Measurements from ENCODE around the gene CRTAP.
"Not testable (repeated sequence)": the region's sequence is repeated elsewhere in the genome, so short reads cannot be mapped to it uniquely, and the experiment has no call there.

The CRTAP gene

GRCh38 chr3:33099701-33100100 is 14.1 kb upstream of the CRTAP start:
- no peak for DNase-seq (ENCODE audit: low read depth in 2 of 2)

GRCh38 chr3:33100229-33100628 is 13.6 kb upstream of the CRTAP start:
- no peak for DNase-seq (ENCODE audit: low read depth in 2 of 2)

- DNase-seq (ENCODE audit: low read depth in 2 of 2): no peak
Observed at GRCh38 chr3:33103034-33103433, 10.8 kb upstream of the CRTAP start.

GRCh38 chr3:33103480-33103879 is 10.3 kb upstream of the CRTAP start:
- no peak for DNase-seq (ENCODE audit: low read depth in 2 of 2)

- no peak for DNase-seq (ENCODE audit: low read depth in 2 of 2)
Observed at GRCh38 chr3:33104803-33105202, 9.0 kb upstream of the CRTAP start.

GRCh38 chr3:33105341-33105948 is 8.4 kb upstream of the CRTAP start:
- DNase-seq (ENCODE audit: low read depth in 2 of 2): no peak

- not testable (repeated sequence) for DNase-seq (ENCODE audit: low read depth in 2 of 2)
Observed at GRCh38 chr3:33106854-33107253, 7.0 kb upstream of the CRTAP start.

- DNase-seq (ENCODE audit: low read depth in 2 of 2): no peak
Observed at GRCh38 chr3:33111581-33111980, 2.2 kb upstream of the CRTAP start.

- no peak for DNase-seq (ENCODE audit: low read depth in 2 of 2)
Observed at GRCh38 chr3:33114622-33115023, 809 bp downstream of the CRTAP start.

- no peak for DNase-seq (ENCODE audit: low read depth in 2 of 2)
Observed at GRCh38 chr3:33115024-33115768, 1.4 kb downstream of the CRTAP start.

GRCh38 chr3:33117461-33117860 is 3.6 kb downstream of the CRTAP start:
- no peak for DNase-seq (ENCODE audit: low read depth in 2 of 2)

GRCh38 chr3:33119891-33120290 is 6.1 kb downstream of the CRTAP start:
- no peak for DNase-seq (ENCODE audit: low read depth in 2 of 2)

- no peak for DNase-seq (ENCODE audit: low read depth in 2 of 2)
Observed at GRCh38 chr3:33122991-33123390, 9.2 kb downstream of the CRTAP start.

- no peak for DNase-seq (ENCODE audit: low read depth in 2 of 2)
Observed at GRCh38 chr3:33124638-33125037, 10.8 kb downstream of the CRTAP start.

- no peak for DNase-seq (ENCODE audit: low read depth in 2 of 2)
Observed at GRCh38 chr3:33125840-33126239, 12.0 kb downstream of the CRTAP start.

- DNase-seq (ENCODE audit: low read depth in 2 of 2): no peak
Observed at GRCh38 chr3:33128706-33129105, 14.9 kb downstream of the CRTAP start.

- DNase-seq (ENCODE audit: low read depth in 2 of 2): no peak
Observed at GRCh38 chr3:33130144-33130543, 16.3 kb downstream of the CRTAP start.

- DNase-seq (ENCODE audit: low read depth in 2 of 2): no peak
Observed at GRCh38 chr3:33131331-33132018, 17.7 kb downstream of the CRTAP start.

- DNase-seq (ENCODE audit: low read depth in 2 of 2): no peak
Observed at GRCh38 chr3:33132019-33132360, 18.2 kb downstream of the CRTAP start.

GRCh38 chr3:33134026-33134625 is 20.3 kb downstream of the CRTAP start:
- no peak for DNase-seq (ENCODE audit: low read depth in 2 of 2)

- no peak for DNase-seq (ENCODE audit: low read depth in 2 of 2)
Observed at GRCh38 chr3:33137691-33138090, 23.9 kb downstream of the CRTAP start.

GRCh38 chr3:33139006-33139623 is 25.3 kb downstream of the CRTAP start:
- DNase-seq (ENCODE audit: low read depth in 2 of 2): not testable (repeated sequence)
